Nephron progenitor cell (in vitro differentiated cells): Measurements from ENCODE around the gene AWAT2.

Experiments used
- DNase-seq: peaks from one replicate; pipeline ENCODE4 v3.0.0; 2021
- H3K27ac Mint-ChIP-seq: 2 replicates; pipeline ENCODE4 v1.8.0; 2021; ENCODE audit warnings: mild to moderate bottlenecking, moderate library complexity, mixed read lengths
- H3K27me3 Mint-ChIP-seq: 2 replicates; pipeline ENCODE4 v1.8.0; 2021; ENCODE audit warnings: mild to moderate bottlenecking, low read depth, mixed read lengths; ENCODE audit not compliant: poor library complexity
- H3K36me3 Mint-ChIP-seq: 2 replicates; pipeline ENCODE4 v1.8.0; 2021; ENCODE audit warnings: low read depth, mixed read lengths
- H3K4me1 Mint-ChIP-seq: 2 replicates; pipeline ENCODE4 v1.8.0; 2021; ENCODE audit warnings: mixed read lengths
- H3K4me3 Mint-ChIP-seq: 2 replicates; pipeline ENCODE4 v1.8.0; 2021; ENCODE audit warnings: mild to moderate bottlenecking, moderate library complexity, mixed read lengths
- H3K9me3 Mint-ChIP-seq: 2 replicates; pipeline ENCODE4 v1.8.0; 2021; ENCODE audit warnings: mild to moderate bottlenecking, moderate library complexity, mixed read lengths
- CTCF ChIP-seq: fragments of 200-600 bp; sonication (generic); IDR thresholded peaks from 2 replicates; pipeline ENCODE4 v1.5.0; 2021; ENCODE audit warnings: antibody characterized with exemption

AWAT2 gene

DNA sequence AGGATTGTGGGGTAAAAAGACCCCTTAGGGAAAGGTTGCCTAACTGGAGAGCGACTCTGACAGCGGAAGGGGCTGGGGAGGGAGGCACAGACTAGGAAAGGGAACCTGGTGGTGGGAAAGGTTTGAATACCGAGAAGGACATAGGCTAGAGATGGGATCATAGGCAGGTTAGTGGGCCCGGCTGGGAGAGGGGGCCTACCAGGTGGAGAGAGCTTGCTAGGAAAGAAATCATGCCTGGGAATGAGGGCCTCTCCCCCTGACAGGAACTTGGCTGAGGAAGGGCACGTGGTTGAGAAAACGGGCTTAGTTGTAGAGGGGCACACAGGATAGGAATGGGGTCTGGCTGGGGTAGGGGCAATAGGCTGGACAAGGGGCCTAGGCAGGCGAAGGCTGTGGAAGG is 16.9 kb upstream of the AWAT2 start:
- peaks cover 6% of the 10 kb centered on the region for H3K36me3 Mint-ChIP-seq
- no peaks in the 10 kb centered on the region for H3K4me1 Mint-ChIP-seq
- H3K4me3 Mint-ChIP-seq = no peak overlapping the region
- no peak overlapping the region for H3K27ac Mint-ChIP-seq
- no peak for DNase-seq
- H3K27me3 Mint-ChIP-seq = peaks cover 13% of the 10 kb centered on the region
- peaks cover 57% of the 10 kb centered on the region for H3K9me3 Mint-ChIP-seq
- no peak for TF ChIP-seq CTCF

DNA sequence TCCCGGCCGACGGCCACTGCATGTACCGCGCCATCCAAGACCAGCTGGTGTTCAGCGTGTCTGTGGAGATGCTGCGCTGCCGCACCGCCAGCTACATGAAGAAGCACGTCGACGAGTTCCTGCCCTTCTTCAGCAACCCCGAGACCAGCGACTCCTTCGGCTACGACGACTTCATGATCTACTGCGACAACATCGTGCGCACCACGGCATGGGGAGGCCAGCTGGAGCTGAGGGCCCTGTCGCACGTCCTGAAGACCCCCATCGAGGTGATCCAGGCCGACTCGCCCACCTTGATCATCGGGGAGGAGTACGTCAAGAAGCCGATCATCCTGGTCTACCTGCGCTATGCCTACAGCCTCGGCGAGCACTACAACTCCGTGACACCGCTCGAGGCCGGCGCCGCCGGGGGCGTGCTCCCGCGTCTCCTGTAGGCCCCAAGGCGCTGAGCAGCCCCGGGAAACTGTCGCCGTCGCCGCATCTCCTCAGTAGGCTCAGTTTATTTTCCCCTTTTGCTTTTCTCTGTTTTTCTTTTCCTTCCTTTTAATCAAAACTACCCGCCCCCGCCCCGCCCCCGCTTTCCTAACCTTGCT is 13.3 kb upstream of the AWAT2 start:
- Mint-ChIP-seq H3K4me3 (no peak overlapping the region), H3K27ac (no peak overlapping the region), H3K9me3 (peaks cover 73% of the 10 kb centered on the region), H3K4me1 (no peaks in the 10 kb centered on the region), H3K27me3 (peaks cover 12% of the 10 kb centered on the region), H3K36me3 (peaks cover 6% of the 10 kb centered on the region)
- no peak for DNase-seq
- TF ChIP-seq CTCF = no peak

GRCh38 chrX:70062076-70062475 is 12.3 kb upstream of the AWAT2 start, which contains the start of gene OTUD6A:
TSS of gene OTUD6A (plus strand) at chrX:70062457. CDS start at chrX:70062525, 68 bp downstream.
- DNase-seq = no peak
- peaks cover 18% of the 10 kb centered on the region for H3K27me3 Mint-ChIP-seq
- TF ChIP-seq CTCF = no peak
- H3K36me3 Mint-ChIP-seq = peaks cover 6% of the 10 kb centered on the region
- H3K9me3 Mint-ChIP-seq = peaks cover 65% of the 10 kb centered on the region
- H3K27ac Mint-ChIP-seq = no peak within 1 kb of the TSS
- H3K4me3 Mint-ChIP-seq = no peak within 1 kb of the TSS
- no peaks in the 10 kb centered on the region for H3K4me1 Mint-ChIP-seq

DNA sequence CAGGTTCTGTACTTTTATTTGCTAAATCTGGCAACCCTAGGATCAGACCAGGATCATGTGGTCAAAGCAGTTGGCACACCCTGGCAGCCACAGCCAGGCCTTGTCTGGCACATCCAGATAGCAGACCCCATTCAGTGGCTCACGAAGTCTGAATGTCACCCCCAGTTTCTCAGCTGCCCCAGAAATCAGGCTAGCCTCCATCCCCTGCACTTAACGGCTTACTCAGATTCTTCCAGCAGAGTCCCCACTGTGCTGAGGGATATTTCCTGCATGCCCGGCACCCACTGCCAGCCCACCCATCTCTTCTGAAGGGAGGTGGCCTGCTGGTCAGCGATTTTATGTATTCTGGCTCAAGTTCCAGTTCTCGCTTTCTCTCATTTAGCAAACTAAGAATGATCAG is 4.7 kb upstream of the AWAT2 start:
- no peak for DNase-seq
- H3K27ac Mint-ChIP-seq = no peak overlapping the region
- H3K36me3 Mint-ChIP-seq = no peaks in the 10 kb centered on the region
- H3K4me1 Mint-ChIP-seq = peaks cover 12% of the 10 kb centered on the region
- peaks cover 48% of the 10 kb centered on the region for H3K9me3 Mint-ChIP-seq
- peaks cover 11% of the 10 kb centered on the region for H3K27me3 Mint-ChIP-seq
- no peak for TF ChIP-seq CTCF
- H3K4me3 Mint-ChIP-seq = no peak overlapping the region

DNA sequence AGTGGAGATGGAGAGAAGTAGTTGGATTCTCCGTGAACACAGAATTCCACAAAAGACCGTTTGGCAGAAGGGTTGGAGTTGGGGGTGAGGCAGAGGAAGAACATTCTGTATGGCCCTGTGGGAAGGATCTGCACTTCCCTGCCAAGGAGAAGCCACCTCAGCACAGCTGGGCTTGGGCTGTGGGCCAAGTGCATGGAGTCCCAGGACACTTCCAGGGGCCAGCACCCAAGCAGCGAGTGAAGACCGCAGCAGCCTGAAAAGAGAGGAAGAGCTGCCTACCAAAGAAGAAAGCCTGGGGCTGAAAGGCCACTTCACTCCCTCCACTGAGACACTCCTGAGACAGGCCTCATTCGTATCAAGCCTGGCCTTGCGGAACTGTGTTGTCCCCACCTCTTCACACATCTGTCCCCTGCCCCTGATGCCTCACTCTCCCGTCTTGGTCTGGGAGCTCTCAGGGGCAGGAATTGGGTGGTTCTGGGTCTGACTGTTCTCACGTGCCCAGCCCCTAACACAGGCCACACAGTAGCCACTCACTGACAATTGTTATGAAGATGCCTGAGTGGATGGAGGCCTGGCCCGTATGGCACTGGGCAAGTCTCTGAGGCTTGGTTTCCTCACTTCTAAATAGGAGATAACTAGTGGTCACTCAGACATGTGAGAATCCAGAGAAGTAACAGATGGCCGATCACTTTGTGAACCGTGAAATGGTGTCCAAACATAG is 3.3 kb upstream of the AWAT2 start:
- Mint-ChIP-seq H3K27ac (no peak overlapping the region), H3K4me1 (peaks cover 12% of the 10 kb centered on the region), H3K27me3 (peaks cover 11% of the 10 kb centered on the region), H3K4me3 (peak overlapping the region; percentile 37), H3K36me3 (no peaks in the 10 kb centered on the region), H3K9me3 (peaks cover 43% of the 10 kb centered on the region)
- TF ChIP-seq CTCF = no peak
- no peak for DNase-seq

DNA sequence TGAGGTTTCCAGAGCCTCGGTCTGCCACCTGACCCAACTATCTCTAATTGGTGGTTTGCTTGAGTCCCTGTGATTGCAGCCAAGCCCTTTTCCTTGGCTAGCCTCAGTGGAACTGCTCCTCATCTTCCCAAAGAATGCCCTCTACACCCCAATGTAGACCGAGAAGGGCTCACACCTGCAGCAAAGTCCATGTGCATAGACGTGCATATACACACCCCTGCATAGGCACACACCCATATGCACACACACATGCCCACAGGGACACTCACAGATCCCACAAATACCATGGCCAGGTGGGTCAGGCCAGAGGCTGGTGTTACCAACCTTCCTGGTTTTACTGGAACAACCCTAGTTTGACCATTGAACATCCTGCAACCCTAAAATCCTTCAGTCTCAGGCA is 332 bp downstream of the AWAT2 start:
- Mint-ChIP-seq H3K4me1 (peaks cover 5% of the 10 kb centered on the region), H3K27ac (no peak overlapping the region), H3K9me3 (peaks cover 47% of the 10 kb centered on the region), H3K27me3 (peaks cover under 1% of the 10 kb centered on the region), H3K4me3 (no peak overlapping the region), H3K36me3 (no peaks in the 10 kb centered on the region)
- no peak for TF ChIP-seq CTCF
- no peak for DNase-seq
